ENCODE measurements around the gene ADCYAP1R1.

DNA sequence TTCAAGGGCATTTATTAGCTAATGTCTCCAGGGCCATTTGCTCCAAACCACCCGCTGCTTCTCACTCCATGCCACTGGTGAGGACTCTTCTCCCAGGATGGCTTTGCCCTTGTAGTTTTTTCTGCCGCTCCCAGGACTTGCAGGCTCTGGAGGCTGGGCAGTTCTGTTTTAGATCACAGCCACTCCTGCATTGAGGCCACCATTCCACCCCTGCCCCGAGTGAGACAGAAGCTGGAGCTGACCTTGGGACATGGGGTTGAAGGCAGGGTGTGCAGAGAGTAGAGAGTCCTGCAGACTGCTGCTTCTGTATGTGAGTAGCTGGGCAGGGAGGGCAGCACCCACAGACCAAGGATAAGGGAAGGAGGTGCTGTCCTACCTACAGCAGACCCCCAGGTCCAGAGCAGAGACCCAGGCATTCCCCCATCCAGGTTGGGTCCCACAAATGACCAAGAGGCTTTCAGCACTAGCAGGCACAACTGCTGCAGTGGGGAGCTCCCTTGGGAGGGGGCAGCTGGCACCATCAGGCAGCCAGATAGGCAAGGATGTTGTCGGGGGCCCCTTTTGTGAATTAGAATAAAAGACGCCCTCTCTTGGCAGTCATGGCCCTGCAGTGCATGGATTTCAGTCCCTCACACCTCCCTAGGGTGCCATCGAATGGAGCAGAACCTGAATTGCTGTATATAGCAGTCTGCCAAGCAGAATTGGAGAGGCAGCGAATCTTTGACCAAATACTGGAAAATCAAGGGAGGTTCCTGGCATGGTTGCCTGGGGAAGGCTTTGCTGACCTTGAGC, 22.7 kb upstream of the ADCYAP1R1 start:
- TF ChIP-seq POLR2A (IDR thresholded peaks at IDR 0.05), result no peak
- TF ChIP-seq, protein P1, sequence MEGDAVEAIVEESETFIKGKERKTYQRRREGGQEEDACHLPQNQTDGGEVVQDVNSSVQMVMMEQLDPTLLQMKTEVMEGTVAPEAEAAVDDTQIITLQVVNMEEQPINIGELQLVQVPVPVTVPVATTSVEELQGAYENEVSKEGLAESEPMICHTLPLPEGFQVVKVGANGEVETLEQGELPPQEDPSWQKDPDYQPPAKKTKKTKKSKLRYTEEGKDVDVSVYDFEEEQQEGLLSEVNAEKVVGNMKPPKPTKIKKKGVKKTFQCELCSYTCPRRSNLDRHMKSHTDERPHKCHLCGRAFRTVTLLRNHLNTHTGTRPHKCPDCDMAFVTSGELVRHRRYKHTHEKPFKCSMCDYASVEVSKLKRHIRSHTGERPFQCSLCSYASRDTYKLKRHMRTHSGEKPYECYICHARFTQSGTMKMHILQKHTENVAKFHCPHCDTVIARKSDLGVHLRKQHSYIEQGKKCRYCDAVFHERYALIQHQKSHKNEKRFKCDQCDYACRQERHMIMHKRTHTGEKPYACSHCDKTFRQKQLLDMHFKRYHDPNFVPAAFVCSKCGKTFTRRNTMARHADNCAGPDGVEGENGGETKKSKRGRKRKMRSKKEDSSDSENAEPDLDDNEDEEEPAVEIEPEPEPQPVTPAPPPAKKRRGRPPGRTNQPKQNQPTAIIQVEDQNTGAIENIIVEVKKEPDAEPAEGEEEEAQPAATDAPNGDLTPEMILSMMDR (IDR thresholded peaks at IDR 0.05), result no peak

All from adrenal gland (tissue), 5 donors.